OCI-LY7 (cell line): ENCODE data around the gene CDON. TPM values are rescaled to one million over a fixed set of nuclear protein-coding genes. Genes with fewer than 3 reads are reported as not detected.

Experiments used
- BruUV-seq: library from RNA; stranded (reverse); fragments of 400-500 nt; replicated peaks from 2 replicates; lab custom pipeline; 2021; lab: Mats Ljungman, UMichigan
- CTCF ChIA-PET: fragments of 300-600 bp; sonication (Branson Sonifier 250); formaldehyde crosslinking; loops from one replicate; lab custom pipeline; 2022; ENCODE audit warnings: antibody characterized with exemption; ENCODE audit not compliant: unreplicated experiment; lab: Charles Lee
- POLR2A ChIA-PET: fragments of 300-600 bp; sonication (Branson Sonifier 250); formaldehyde crosslinking; loops from one replicate; lab custom pipeline; 2022; ENCODE audit warnings: antibody characterized with exemption; lab: Charles Lee
- DNase-seq: peaks from one replicate; pipeline ENCODE4 v3.0.0-alpha.2; 2015; ENCODE audit warnings: low spot score
- H2AFZ ChIP-seq: fragments of 200-600 bp; sonication (generic), shearing (Covaris generic); 2 replicates; pipeline ENCODE4 v1.6.1; 2014; ENCODE audit warnings: mild to moderate bottlenecking, antibody characterized with exemption, low read length, moderate library complexity
- H3K27ac ChIP-seq: fragments of 200-600 bp; sonication (generic); 2 replicates; pipeline ENCODE4 v1.5.1; 2014; ENCODE audit warnings: mixed run types, low read depth, mild to moderate bottlenecking, moderate library complexity, low read length, inconsistent platforms; ENCODE audit not compliant: poor library complexity, severe bottlenecking
- H3K36me3 ChIP-seq: fragments of 200-600 bp; sonication (generic); 2 replicates; pipeline ENCODE4 v1.6.1; 2014; ENCODE audit warnings: mild to moderate bottlenecking, antibody characterized with exemption, low read length, moderate library complexity, mixed read lengths; ENCODE audit not compliant: insufficient read depth
- H3K4me1 ChIP-seq: fragments of 200-600 bp; sonication (generic); 2 replicates; pipeline ENCODE4 v1.5.1; 2014; ENCODE audit warnings: mild to moderate bottlenecking, low read length; ENCODE audit not compliant: insufficient read depth, poor library complexity, severe bottlenecking
- H3K4me2 ChIP-seq: fragments of 200-600 bp; sonication (generic); 2 replicates; pipeline ENCODE4 v1.6.1; 2014; ENCODE audit warnings: mild to moderate bottlenecking, low read length
- H3K4me3 ChIP-seq: fragments of 200-600 bp; sonication (generic); 2 replicates; pipeline ENCODE4 v1.5.1; 2014; ENCODE audit warnings: mild to moderate bottlenecking, low read depth, low read length; ENCODE audit not compliant: poor library complexity, severe bottlenecking
- H3K79me2 ChIP-seq: fragments of 200-600 bp; sonication (generic); 2 replicates; pipeline ENCODE4 v1.6.1; 2016; ENCODE audit warnings: low read depth, mild to moderate bottlenecking, low read length, moderate library complexity, mixed read lengths; ENCODE audit not compliant: insufficient read depth
- H3K9me2 ChIP-seq: fragments of 200-600 bp; sonication (generic); 2 replicates; pipeline ENCODE4 v1.6.1; 2016; ENCODE audit warnings: mild to moderate bottlenecking, low read length, mixed read lengths; ENCODE audit not compliant: insufficient read depth
- H3K9me3 ChIP-seq: fragments of 200-600 bp; sonication (generic); 2 replicates; pipeline ENCODE4 v1.6.1; 2014; ENCODE audit warnings: mild to moderate bottlenecking, mixed run types, low read length, mixed read lengths
- H4K20me1 ChIP-seq: fragments of 200-600 bp; sonication (generic); 2 replicates; pipeline ENCODE4 v1.6.1; 2014; ENCODE audit warnings: mild to moderate bottlenecking, antibody characterized with exemption, low read length, moderate library complexity, mixed read lengths; ENCODE audit not compliant: insufficient read depth
- CTCF ChIP-seq: fragments of 200-600 bp; sonication (generic); conservative IDR thresholded peaks from 2 replicates; pipeline ENCODE4 v1.5.1; 2014; ENCODE audit warnings: mild to moderate bottlenecking, antibody characterized with exemption, low read length, moderate library complexity, mixed read lengths
- EZH2phosphoT487 ChIP-seq: fragments of 200-600 bp; sonication (generic); IDR thresholded peaks from 2 replicates; pipeline ENCODE4 v1.6.1; 2018; ENCODE audit warnings: low read depth, borderline replicate concordance, mild to moderate bottlenecking, mixed run types, antibody characterized with exemption, low read length, moderate library complexity, mixed read lengths
- intact Hi-C: fragments of 100-400 bp; cut with micrococcal nuclease; formaldehyde crosslinking; loops from one replicate; pipeline ENCODE4 v1.10.0; 2022; ENCODE audit not compliant: unreplicated experiment
- total RNA-seq, 2 experiments: library from RNA; depleted of rRNA in 1 of 2; stranded (reverse); fragments of >200 nt in 1 of 2; shearing (Covaris generic) in 1 of 2; gene quantifications; 2 replicates each; pipeline ENCODE4 v1.2.3, GENCODE V29; 2014 to 2022

CDON gene
- total RNA-seq, 2 experiments from 2014 or later, result 1.5 to 2.5 TPM

GRCh38 chr11:126100716-126101115 lies 38.0 kb upstream of the CDON start:
- Histone ChIP-seq H3K9me3 (no peaks in the 10 kb centered on the region), H3K4me2 (no peak overlapping the region), H3K27ac (no peak overlapping the region), H3K9me2 (no peaks in the 10 kb centered on the region), H2AFZ (no peak overlapping the region), H4K20me1 (no peaks in the 10 kb centered on the region), H3K4me1 (no peaks in the 10 kb centered on the region), H3K79me2 (no peaks in the 10 kb centered on the region), H3K4me3 (no peak overlapping the region), H3K36me3 (no peaks in the 10 kb centered on the region)
- ChIA-PET POLR2A (no interaction called here), CTCF (no interaction called here)
- BruUV-seq, result no TSS peak
- TF ChIP-seq EZH2phosphoT487 (no peak), CTCF (no peak)
- intact Hi-C loops, result no loop called here
- DNase-seq, result no peak

GRCh38 chr11:126098204-126098769 lies 35.6 kb upstream of the CDON start:
- H3K9me3 ChIP-seq, result no peaks in the 10 kb centered on the region
- no peak overlapping the region for H3K4me2 ChIP-seq
- no peaks in the 10 kb centered on the region for H3K79me2 ChIP-seq
- TF ChIP-seq EZH2phosphoT487, result no peak
- no peak for TF ChIP-seq CTCF
- no peaks in the 10 kb centered on the region for H3K4me1 ChIP-seq
- H4K20me1 ChIP-seq, result no peaks in the 10 kb centered on the region
- H3K27ac ChIP-seq, result no peak overlapping the region
- no peak for DNase-seq
- no TSS peak for BruUV-seq
- no peaks in the 10 kb centered on the region for H3K9me2 ChIP-seq
- H3K36me3 ChIP-seq, result no peaks in the 10 kb centered on the region
- POLR2A ChIA-PET, result interaction anchor here (1.0 kb wide), 1 partner anchor 89 kb away, joined by 3 read pairs; no protein-coding TSS in a partner anchor
- intact Hi-C loops, result no loop called here
- no peak overlapping the region for H2AFZ ChIP-seq
- CTCF ChIA-PET, result no interaction called here
- H3K4me3 ChIP-seq, result no peak overlapping the region

- Histone ChIP-seq H3K79me2 (no peaks in the 10 kb centered on the region), H3K4me2 (no peak overlapping the region), H3K36me3 (no peaks in the 10 kb centered on the region), H3K9me3 (no peaks in the 10 kb centered on the region), H3K27ac (no peak overlapping the region), H3K9me2 (no peaks in the 10 kb centered on the region), H2AFZ (no peak overlapping the region), H4K20me1 (no peaks in the 10 kb centered on the region), H3K4me3 (no peak overlapping the region), H3K4me1 (no peaks in the 10 kb centered on the region)
- TF ChIP-seq CTCF, result no peak
- no peak for TF ChIP-seq EZH2phosphoT487
- intact Hi-C loops, result no loop called here
- CTCF ChIA-PET, result no interaction called here
- no TSS peak for BruUV-seq
- DNase-seq, result no peak
- POLR2A ChIA-PET, result interaction anchor here (1.4 kb wide), 1 partner anchor 12 kb away, joined by 5 read pairs; no protein-coding TSS in a partner anchor
Measured at GRCh38 chr11:126095745-126096144, 33.1 kb upstream of the CDON start.
